ENCODE measurements around the gene WDR70.
"Not testable (repeated sequence)": the region's sequence is repeated elsewhere in the genome, so short reads cannot be mapped to it uniquely, and the experiment has no call there.

The WDR70 gene

GRCh38 chr5:37771731-37772130 is 392.6 kb downstream of the WDR70 start:
- DNase-seq = no peak

GRCh38 chr5:37772255-37772654 is 393.1 kb downstream of the WDR70 start:
- no peak for DNase-seq

- DNase-seq = no peak
These were observed 394.7 kb downstream of the WDR70 start for GRCh38 chr5:37773809-37774208.

GRCh38 chr5:37774912-37775483 is 395.9 kb downstream of the WDR70 start:
- DNase-seq = no peak

- no peak for DNase-seq
These were observed 397.7 kb downstream of the WDR70 start for GRCh38 chr5:37776826-37777225.

GRCh38 chr5:37777432-37778130 is 398.5 kb downstream of the WDR70 start:
- no peak for DNase-seq

- DNase-seq = not testable (repeated sequence)
These were observed 402.3 kb downstream of the WDR70 start for GRCh38 chr5:37781409-37781808.

- no peak for DNase-seq
These were observed 407.3 kb downstream of the WDR70 start for GRCh38 chr5:37786416-37786815.

- DNase-seq = no peak
These were observed 407.9 kb downstream of the WDR70 start for GRCh38 chr5:37786862-37787519.

GRCh38 chr5:37787742-37788141 is 408.6 kb downstream of the WDR70 start:
- DNase-seq = no peak

GRCh38 chr5:37789991-37790390 is 410.9 kb downstream of the WDR70 start:
- DNase-seq = no peak

GRCh38 chr5:37791321-37791720 is 412.2 kb downstream of the WDR70 start:
- no peak for DNase-seq

- DNase-seq = peak; percentile 27
These were observed 414.0 kb downstream of the WDR70 start for GRCh38 chr5:37792975-37793631.

- not testable (repeated sequence) for DNase-seq
These were observed 416.2 kb downstream of the WDR70 start for GRCh38 chr5:37795292-37795691.

- DNase-seq = not testable (repeated sequence)
These were observed 417.3 kb downstream of the WDR70 start for GRCh38 chr5:37796435-37796834.

- DNase-seq = no peak
These were observed 420.8 kb downstream of the WDR70 start for GRCh38 chr5:37799865-37800421.

GRCh38 chr5:37801521-37801920 is 422.4 kb downstream of the WDR70 start:
- DNase-seq = no peak
